SU-DHL-6 (cell line): ENCODE data around the gene CIB2.

ENCODE experiments used
- H2AFZ ChIP-seq: fragments of 200-600 bp; sonication (generic); 2 replicates; pipeline ENCODE4 v1.6.1; 2014; ENCODE audit warnings: low read depth, mild to moderate bottlenecking, moderate library complexity, mixed read lengths, antibody characterized with exemption, low read length; ENCODE audit not compliant: severe bottlenecking
- H3F3A ChIP-seq: fragments of 200-600 bp; shearing (Covaris generic); 2 replicates; pipeline ENCODE4 v1.6.0; 2016; ENCODE audit warnings: antibody characterized with exemption, mild to moderate bottlenecking; ENCODE audit not compliant: insufficient read depth
- H3K27ac ChIP-seq: fragments of 200-600 bp; sonication (generic); 2 replicates; pipeline ENCODE4 v1.5.1; 2016; ENCODE audit warnings: low read depth, mild to moderate bottlenecking, low read length, moderate library complexity, mixed read lengths
- H3K27me3 ChIP-seq: fragments of 200-600 bp; sonication (generic), shearing (Covaris generic); 2 replicates; pipeline ENCODE4 v1.6.0; 2014; ENCODE audit warnings: mild to moderate bottlenecking, low read length
- H3K36me3 ChIP-seq: fragments of 200-600 bp; sonication (generic); 2 replicates; pipeline ENCODE4 v1.6.1; 2014; ENCODE audit warnings: mild to moderate bottlenecking, low read length, mixed read lengths
- H3K4me2 ChIP-seq: fragments of 300-600, 200-600 bp; shearing (Covaris generic), sonication (generic); 2 replicates; pipeline ENCODE4 v1.6.0; 2014; ENCODE audit warnings: low read length, low read depth, mild to moderate bottlenecking; ENCODE audit not compliant: poor library complexity, severe bottlenecking
- H3K4me3 ChIP-seq: fragments of 200-600 bp; sonication (generic); 2 replicates; pipeline ENCODE4 v1.5.1; 2014; ENCODE audit warnings: antibody characterized with exemption, low read length, mild to moderate bottlenecking, mixed read lengths; ENCODE audit not compliant: insufficient read depth, poor library complexity, severe bottlenecking
- H3K79me2 ChIP-seq: fragments of 200-600 bp; sonication (generic); 2 replicates; pipeline ENCODE4 v1.6.1; 2014; ENCODE audit warnings: mild to moderate bottlenecking, low read length, moderate library complexity; ENCODE audit not compliant: insufficient read depth
- H3K9ac ChIP-seq: fragments of 200-600 bp; sonication (generic); 2 replicates; pipeline ENCODE4 v1.7.0; 2014; ENCODE audit warnings: mild to moderate bottlenecking, low read length
- H3K9me2 ChIP-seq: fragments of 200-600 bp; sonication (generic); replicated peaks from 2 replicates; pipeline ENCODE4 v1.6.1; 2014; ENCODE audit warnings: low read length; ENCODE audit not compliant: insufficient read depth
- H3K9me3 ChIP-seq: fragments of 200-600 bp; sonication (generic); 2 replicates; pipeline ENCODE4 v1.6.1; 2014; ENCODE audit warnings: low read length, mixed read lengths; ENCODE audit not compliant: insufficient read depth
- H4K20me1 ChIP-seq: fragments of 200-600 bp; sonication (generic); 2 replicates; pipeline ENCODE4 v1.6.1; 2014; ENCODE audit warnings: low read depth, mild to moderate bottlenecking, antibody characterized with exemption, low read length, moderate library complexity, mixed read lengths
- EZH2phosphoT487 ChIP-seq: fragments of 200-600 bp; sonication (generic), shearing (Covaris generic); conservative IDR thresholded peaks from 2 replicates; pipeline ENCODE4 v1.6.1; 2018; ENCODE audit warnings: mild to moderate bottlenecking, antibody characterized with exemption, low read length, moderate library complexity, mixed read lengths
- TF ChIP-seq, protein P1 (sequence below): fragments of 200-600 bp; sonication (generic); IDR thresholded peaks from one replicate; pipeline ENCODE4 v1.5.1; 2017; ENCODE audit warnings: antibody characterized with exemption, mild to moderate bottlenecking, low read length, moderate library complexity; ENCODE audit not compliant: insufficient read depth, poor library complexity, severe bottlenecking

The CIB2 gene

DNA sequence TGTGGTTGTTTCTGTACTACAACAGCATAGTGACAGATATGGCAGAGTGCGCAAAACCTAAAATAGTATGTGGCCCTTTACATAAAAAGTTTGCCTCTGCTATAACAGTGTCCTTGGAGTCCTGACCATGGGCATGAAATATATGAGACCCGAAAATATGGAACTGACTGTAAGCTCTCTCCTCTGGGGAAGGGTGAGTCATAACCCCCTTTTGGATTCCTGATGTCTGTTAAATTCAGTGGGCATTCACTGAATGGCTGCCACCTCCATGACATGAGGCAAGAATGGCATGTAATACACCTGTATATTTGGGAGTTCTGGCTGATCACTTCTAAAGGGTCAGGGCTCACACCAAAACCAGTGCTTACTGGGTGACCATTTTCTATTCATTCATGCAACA lies 59.9 kb downstream of the CIB2 start:
- Histone ChIP-seq H3K36me3 (no peaks in the 10 kb centered on the region), H3K4me3 (no peak overlapping the region), H3K9me3 (no peaks in the 10 kb centered on the region), H2AFZ (no peak overlapping the region), H3K27me3 (no peaks in the 10 kb centered on the region), H3K4me2 (no peak overlapping the region), H3F3A (no peaks in the 10 kb centered on the region), H4K20me1 (peaks cover 10% of the 10 kb centered on the region; the same call in 1 of the 2 replicates), H3K9ac (no peak overlapping the region), H3K27ac (no peak overlapping the region), H3K9me2 (no peaks in the 10 kb centered on the region), H3K79me2 (peaks cover under 1% of the 10 kb centered on the region; the same call in 1 of the 2 replicates)
- TF ChIP-seq EZH2phosphoT487 = no peak
- TF ChIP-seq, protein P1, sequence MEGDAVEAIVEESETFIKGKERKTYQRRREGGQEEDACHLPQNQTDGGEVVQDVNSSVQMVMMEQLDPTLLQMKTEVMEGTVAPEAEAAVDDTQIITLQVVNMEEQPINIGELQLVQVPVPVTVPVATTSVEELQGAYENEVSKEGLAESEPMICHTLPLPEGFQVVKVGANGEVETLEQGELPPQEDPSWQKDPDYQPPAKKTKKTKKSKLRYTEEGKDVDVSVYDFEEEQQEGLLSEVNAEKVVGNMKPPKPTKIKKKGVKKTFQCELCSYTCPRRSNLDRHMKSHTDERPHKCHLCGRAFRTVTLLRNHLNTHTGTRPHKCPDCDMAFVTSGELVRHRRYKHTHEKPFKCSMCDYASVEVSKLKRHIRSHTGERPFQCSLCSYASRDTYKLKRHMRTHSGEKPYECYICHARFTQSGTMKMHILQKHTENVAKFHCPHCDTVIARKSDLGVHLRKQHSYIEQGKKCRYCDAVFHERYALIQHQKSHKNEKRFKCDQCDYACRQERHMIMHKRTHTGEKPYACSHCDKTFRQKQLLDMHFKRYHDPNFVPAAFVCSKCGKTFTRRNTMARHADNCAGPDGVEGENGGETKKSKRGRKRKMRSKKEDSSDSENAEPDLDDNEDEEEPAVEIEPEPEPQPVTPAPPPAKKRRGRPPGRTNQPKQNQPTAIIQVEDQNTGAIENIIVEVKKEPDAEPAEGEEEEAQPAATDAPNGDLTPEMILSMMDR = no peak

DNA sequence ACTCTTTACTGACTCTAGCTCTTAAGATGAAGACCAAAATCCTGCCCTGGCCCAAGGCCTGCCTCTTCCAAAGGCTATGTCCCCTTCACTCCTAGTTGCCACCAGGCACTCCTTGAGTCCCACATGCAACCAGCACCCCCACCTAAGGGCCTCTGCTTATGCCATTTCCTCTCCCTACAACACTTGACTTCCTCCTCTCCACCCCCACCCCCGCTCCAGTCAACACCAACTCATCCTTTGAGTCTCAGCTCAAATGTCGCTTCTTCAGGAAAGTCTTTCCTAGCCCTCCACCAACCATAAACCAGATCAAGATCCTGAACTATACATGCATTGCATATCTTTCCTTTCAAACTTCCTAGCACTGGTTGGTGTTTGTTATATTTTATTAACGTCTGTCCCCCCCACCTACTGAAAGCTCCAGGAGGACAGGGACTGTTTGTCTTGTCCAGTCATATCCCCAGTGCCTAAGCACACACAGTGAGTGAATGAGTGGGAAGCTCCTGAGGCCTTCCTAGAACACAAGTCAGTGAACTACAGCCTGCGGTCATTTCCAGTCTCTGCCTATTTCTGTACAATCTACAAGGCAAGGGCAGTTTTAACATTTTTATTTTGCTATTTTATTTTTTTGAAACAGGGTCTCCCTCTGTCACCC lies 61.1 kb downstream of the CIB2 start:
- H3K4me3 ChIP-seq = no peak overlapping the region
- no peaks in the 10 kb centered on the region for H3K9me3 ChIP-seq
- H3K36me3 ChIP-seq = no peaks in the 10 kb centered on the region
- H3K9me2 ChIP-seq = no peaks in the 10 kb centered on the region
- no peak overlapping the region for H2AFZ ChIP-seq
- H3K27ac ChIP-seq = no peak overlapping the region
- no peak overlapping the region for H3K4me2 ChIP-seq
- no peaks in the 10 kb centered on the region for H3K27me3 ChIP-seq
- TF ChIP-seq, protein P1 = no peak
- no peak for TF ChIP-seq EZH2phosphoT487
- no peaks in the 10 kb centered on the region for H3F3A ChIP-seq
- H3K9ac ChIP-seq = no peak overlapping the region
- peaks cover 10% of the 10 kb centered on the region; the same call in 1 of the 2 replicates for H4K20me1 ChIP-seq
- no peaks in the 10 kb centered on the region for H3K79me2 ChIP-seq

DNA sequence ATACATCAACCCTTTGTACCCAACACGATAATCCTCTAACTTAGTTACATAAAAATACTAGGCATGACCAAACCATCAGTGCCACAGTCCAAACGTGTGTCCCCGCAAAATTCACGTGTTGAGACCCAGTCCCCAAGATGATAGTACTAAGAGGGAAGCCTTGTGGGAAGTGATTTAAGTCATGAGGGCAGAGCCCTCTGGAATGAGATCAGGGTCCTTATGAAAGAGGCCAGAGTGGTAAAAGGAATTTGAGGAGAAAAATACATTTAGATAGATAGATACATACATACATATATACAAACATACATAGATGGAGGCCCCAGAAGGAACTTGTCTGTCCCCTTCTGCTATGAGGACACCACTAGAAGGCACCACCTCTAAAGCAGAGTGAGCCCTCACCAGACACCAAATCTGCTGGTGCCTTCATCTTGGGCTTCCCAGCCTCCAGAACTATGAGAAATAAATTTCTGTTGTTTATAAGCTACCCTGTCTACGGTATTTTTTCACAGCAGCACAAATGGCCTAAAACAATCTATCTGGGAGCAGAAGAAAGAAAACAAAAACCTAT lies 61.7 kb downstream of the CIB2 start:
- no peaks in the 10 kb centered on the region for H3K9me3 ChIP-seq
- H3K79me2 ChIP-seq = 0 out of 2 replicates have a peak, but pooled peaks cover 1% of the 10 kb centered on the region
- H3F3A ChIP-seq = no peaks in the 10 kb centered on the region
- H3K9ac ChIP-seq = no peak overlapping the region
- H2AFZ ChIP-seq = no peak overlapping the region
- no peak overlapping the region for H3K4me3 ChIP-seq
- H3K9me2 ChIP-seq = no peaks in the 10 kb centered on the region
- H3K27me3 ChIP-seq = no peaks in the 10 kb centered on the region
- no peaks in the 10 kb centered on the region for H3K36me3 ChIP-seq
- H4K20me1 ChIP-seq = peaks cover 10% of the 10 kb centered on the region; the same call in 1 of the 2 replicates
- no peak overlapping the region for H3K4me2 ChIP-seq
- no peak overlapping the region for H3K27ac ChIP-seq
- TF ChIP-seq, protein P1 = no peak
- TF ChIP-seq EZH2phosphoT487 = no peak
